Measurements from ENCODE around the gene SKIDA1.

SKIDA1 gene

DNA sequence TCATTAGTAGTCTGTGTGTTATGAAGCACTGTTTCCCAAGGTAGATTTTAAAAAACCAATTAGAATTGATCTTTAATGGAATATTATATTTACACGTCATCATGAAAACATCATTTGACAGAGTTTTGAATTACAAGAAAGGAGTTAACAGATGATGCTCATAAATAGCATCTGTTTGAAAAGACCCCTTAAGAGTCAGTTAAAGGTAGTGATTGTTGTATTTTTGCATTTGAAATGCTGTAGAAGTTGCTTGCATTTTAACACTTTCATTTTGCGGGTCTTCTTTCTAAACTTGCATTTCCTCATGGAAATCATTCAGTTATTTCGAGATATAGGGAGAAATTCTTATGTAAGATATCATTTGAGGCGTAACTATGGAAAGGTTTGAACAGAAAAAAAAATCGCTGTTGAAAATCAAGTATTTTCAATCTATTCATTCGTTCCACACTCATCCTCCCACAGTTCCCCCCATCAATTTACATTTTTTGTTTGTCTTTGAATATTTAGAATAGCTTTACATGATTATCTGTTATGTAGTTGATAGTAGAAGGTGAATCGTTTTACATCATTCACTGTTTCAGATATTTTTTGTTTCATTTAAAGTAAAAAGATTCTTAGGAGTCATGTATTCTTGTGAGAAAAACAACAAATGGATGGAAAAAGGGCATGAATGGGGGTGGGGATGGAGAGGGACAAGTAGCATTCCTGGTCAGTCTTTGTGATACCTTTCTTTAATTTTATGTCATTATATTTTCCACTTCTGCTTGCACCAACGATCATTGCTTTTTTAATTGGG, 3.0 kb upstream of the SKIDA1 start:
- no peak for DNase-seq (ENCODE audit: low read depth)

DNA sequence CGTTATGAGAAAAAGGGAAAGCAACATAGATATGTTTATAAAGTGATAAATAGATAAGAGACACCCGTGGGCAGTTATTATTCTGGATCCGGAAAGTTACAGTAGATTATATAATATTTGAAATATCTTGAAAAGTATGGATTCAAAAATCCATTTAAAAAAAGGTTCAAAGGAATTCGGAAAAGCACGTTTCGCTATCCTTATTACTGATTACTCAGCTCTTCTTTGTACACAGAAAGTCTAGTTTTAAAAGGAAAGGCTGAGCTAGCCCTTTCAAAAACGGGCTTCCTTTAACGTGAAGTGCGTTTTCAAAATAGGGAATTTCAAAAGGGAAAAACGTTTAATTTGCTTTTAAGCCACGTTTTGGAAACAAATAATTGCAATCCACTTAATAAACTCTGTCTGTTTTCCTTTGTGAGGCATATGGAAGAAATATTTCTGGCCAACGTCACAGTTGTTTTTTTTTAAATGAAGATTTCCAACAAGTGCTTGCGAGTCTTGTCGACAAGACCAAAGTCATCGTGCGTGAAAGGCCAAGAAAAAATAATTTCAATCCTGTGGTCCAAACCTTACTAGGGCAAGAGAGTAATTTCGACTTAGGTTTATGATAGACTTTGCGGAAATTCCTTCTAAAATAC, 2.2 kb upstream of the SKIDA1 start:
- DNase-seq (ENCODE audit: low read depth), result no peak

DNA sequence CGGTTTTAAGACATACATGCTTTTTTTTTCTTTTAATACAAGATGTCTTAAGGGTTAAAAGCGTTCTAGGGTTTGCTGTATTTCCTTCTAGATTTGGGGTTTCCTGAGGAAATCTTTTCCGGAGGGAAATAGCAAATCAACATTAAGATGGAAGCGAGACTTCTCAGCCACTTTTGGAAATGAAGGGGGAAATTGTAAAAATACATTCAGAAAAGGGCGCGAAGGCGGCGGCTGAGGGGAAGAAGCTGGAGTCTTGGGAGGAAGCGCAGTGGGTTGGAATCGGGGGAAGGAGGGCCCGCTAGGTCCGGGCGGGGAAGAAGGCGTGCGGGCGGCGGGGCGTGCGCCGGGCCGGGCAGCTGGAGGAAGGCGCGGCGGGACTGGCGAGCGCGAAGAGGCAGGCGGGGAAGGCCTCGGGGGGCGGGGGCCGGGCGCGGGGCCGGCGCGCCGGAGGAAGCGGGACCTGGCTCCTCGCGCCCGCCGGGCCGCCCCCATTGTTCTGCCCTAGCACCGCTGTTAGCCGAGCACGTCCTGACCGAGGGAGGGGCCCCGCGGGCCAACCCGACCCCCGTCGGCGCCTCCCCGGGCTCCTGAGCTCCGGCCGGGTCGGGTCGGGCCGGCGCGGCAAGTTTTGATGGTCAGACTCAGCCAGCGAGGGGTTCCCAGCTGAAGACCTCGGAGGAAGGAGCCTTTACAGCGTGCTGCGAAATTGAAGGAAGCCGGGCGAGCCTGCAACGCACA, 1.5 kb upstream of the SKIDA1 start:
- DNase-seq (ENCODE audit: low read depth), result no peak

DNA sequence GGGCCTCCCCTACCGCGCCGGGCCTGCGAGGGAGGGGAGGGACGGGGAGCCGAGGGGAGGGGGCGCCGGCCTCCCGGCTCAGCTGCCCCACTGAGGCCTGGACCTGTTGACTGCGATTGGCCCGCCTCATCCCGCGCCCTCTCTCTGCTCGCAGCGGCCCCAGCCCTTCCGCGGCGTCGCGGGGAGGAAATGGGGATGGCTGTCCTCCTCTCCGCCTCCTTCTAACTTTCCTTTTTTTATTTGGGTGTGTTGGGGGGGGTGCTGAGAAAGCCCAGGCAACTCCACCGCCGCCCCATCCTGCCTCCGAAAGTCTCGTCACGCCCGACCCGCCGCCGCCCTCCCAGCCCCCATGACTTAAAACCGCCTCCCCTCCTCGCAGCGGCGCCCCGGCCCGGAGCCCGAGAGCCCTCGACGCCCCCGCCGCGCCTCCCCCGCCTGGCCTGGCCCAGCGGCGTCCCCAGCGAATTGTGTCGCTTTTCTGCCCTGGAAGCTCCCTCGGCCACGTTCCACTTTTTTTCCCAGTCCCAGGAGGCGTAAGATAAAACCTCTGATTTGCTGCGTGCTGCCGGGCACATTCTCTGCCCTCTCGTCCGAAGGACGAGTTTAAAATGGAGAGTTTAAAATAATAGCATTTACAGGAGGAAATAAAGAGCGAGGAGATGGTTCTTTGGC, 842 bp upstream of the SKIDA1 start:
- no peak for DNase-seq (ENCODE audit: low read depth)

DNA sequence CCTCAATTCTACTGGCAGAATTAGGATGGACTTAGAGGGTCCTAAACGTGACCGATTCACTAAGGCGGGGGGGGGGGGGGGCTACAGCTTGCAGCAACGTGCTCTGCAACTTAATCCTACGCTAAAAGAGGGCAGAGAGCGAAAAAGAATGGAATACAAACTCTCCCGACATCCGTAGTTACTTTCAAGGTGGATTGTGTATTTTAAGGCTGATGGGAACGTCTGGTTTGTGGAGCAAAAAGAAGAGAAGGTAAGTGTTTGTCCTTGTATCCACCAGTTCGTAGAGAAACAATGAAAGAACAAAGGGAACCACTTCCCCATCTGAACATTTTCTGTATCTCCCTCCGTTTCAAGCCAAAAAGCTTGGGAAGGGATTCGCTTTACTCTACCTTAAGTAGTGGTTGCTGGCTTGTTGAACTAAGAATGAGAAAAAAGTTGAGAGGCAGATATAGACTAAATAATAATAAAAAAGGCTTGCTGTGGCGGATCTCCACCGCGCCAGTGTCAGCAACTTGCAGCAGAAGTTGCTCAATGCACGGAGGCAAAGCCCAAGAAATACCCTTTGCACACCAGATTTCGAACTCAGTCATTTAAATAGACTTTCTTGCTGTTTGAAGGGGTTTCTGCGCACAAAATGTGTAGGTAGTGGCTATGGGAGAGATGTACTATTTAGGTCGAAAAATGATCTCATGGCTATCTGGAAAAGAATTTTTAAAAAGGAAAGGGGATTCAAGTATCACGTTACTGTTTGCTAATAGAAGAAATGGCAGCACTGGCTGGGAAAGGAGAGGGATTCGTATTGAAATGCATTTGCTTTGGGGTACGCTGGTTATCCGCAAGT, 736 bp downstream of the SKIDA1 start:
- no peak for DNase-seq (ENCODE audit: low read depth)

DNA sequence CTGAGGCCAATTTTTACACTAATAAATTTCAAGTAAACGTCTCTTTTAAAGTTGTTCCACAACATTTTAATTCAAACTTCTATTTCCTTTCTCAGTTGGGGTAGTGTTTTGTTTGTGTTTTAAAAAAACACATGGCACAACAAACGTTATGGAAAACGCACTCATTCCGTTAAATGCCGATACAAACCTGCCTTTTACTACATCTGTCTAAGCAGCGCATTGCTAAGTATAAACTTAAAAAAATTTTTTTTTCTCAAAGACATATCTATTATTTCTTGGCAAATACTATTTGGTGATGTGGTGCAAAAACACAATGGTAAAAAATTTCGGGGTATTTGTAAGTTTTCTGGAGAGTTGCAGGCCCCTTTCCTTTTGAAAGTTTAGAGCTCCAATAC, 1.4 kb downstream of the SKIDA1 start:
- no peak for DNase-seq (ENCODE audit: low read depth)

DNA sequence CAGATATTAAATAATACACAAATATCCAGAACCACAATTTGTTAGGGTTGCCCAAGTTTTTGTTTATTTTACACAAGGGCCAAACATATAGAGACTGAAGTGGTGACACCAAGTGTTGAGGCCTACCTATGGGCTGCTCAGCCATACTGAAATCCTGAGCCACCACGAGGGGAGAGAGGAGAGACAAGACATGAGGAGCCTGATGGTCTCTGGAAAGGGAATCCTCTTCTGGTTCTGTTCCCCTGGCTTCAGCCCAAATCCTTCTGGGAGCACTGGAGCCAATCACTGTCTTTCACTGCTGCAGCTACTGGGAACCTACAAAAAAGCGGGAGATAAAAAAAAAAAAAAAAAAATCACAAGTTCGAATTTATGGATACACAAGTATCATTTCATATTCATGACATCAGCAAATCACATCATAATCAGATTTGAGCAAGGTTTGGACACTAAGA, 1.9 kb downstream of the SKIDA1 start:
- DNase-seq (ENCODE audit: low read depth), result no peak

DNA sequence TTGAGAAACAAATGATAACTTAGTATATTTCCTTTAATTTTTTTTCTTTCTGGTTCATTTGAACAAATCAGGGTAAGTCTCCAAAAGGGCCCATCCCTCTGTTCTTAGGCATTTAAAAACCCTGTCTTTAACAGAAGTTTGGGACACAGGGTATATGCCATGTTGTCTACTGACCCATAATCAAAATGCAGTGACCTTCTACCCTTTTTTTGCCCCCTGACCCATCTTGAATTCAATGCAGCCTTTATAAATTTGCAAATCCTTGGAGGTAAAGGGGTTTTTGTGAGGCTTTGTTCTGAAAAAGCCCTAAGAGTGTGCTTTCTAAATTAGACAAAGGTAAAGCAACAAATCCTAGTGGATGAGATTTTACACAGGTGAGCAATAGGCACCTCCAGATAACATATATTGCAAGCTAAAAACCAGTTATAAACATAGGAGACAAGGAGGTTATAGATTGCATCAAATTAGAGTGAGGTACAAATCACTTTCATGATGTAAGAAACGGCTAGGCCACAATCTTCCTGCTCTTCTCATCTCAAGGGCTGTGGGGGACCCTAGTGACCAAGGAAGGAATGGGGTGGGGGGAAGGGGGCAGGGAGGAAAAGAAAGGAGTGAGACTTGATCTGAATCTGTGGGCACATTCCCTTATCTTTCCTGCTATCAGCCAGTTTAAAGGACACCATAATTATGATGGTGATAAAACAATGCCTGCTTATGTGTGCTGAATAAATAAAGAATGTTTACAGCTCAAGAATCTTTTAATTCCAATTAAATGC, 2.7 kb downstream of the SKIDA1 start:
- DNase-seq (ENCODE audit: low read depth), result no peak

DNA sequence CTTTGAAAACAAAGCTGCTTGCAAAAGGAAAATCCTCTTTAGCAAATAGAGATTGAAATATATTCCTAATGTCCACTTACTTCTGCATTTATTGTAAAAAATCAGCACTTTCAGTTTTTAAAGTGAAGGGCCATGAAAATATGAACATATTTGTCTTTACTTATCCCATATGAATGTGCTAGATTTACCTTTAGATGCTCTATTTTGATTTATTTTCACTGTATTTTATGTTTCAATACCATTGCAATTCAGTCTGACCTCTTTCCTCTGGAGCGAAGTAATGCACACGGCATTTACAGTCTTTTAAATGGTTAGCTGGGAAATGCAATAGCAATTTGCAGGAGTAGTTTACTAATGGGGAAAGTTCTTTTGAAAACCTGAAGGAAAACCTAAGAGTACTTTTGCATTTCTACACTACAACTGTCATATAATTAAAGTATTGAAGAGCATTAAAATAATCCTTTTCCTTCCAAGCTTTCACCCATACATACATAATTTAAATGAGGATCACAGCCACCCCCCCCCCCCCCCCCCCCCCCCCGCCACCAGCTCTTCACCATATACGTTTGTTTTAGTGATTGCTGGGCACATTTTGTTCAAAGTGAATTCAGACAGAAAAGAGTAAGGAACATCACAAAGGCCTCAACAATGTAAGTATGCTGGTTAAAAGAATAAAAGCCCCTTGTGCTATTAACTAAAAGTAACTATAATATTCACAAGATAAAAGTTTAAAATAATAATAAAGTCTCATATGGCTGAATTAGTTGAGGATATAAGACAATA, 3.5 kb downstream of the SKIDA1 start:
- no peak for DNase-seq (ENCODE audit: low read depth)

DNA sequence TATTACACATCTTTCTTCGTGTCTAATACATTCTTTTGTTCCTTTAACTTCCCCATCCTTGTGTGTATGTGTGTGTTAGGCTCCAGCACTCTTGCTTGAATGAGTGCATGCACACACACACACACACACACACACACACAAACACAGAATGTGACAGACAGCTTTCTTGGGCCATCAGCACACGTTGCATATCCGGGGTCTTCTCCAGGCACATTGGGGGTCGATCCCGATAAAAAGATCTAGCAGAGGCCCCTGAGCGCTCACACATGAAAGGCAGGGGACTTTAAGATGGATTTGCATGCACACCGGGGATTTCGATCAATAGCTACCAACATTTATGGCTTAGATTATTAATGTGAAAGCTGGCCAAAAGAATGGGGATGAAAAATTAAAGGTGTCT, 4.5 kb downstream of the SKIDA1 start:
- no peak for DNase-seq (ENCODE audit: low read depth)

DNA sequence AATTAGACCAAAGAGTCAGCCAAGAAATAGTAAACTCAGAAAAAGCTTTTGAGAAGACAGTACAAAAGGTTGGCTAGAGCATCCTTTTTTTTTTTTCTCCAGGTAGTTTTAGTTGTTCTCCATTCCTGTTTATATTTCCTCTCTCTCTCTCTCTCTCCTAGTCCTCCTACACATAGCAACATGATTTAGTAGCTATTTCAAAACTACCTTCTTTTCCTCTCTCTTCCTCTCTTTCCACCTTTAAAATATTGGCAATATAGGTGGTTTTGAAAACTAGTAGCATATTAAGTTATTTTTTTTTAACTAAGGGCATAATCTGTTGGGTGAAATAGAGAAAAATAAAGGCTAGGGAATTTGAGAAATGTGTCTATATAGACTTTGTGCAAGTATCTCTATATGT, 5.0 kb downstream of the SKIDA1 start:
- no peak for DNase-seq (ENCODE audit: low read depth)

DNA sequence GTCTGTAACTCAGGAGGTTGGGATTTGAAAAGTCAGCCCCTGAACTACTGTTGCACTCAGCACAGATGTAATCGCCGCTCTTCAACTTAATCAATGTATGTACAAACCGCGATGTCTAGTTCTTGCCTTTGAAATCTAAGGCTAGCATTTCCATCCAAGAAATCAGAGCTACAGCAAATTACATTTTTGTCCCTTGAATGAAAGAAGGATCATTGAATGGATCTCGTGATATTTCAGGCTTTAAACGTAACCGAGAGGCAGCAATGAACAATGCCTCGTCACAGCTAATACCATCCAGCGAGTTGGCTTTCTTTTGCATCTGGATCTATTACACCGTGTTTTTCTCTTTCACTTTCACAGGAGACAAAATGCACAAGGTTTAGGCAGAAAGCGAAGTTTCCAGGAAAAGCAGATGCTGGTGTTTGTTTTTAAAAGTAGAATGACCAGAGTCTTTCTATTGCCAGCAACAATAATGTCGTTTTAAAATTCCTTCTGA, 5.5 kb downstream of the SKIDA1 start:
- DNase-seq (ENCODE audit: low read depth), result no peak

DNA sequence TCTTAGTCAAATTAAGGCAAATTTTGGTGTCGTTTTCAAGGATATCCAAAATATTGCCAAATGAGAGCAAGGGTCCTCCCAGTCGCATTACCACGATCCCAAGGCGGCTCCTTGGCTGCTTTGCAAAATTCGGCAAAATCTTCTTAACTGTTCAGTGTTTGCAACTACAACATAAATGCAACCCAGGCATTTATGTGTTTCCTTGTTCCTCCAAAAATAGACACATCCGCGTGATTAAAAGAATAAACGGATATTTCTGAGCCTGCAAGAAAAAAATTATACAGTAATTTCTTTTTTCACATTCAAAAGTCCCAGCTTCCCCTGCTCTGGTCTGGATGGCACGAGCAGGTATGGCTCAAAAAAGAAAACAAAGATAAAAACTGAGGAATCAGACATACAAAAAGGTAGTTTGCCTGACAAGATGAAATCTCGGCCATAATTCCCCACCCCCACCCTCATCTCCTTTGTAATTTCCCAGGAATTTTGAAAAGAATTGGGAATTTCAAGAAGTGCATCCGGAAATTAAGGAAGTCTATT, 6.0 kb downstream of the SKIDA1 start:
- no peak for DNase-seq (ENCODE audit: low read depth)

DNA sequence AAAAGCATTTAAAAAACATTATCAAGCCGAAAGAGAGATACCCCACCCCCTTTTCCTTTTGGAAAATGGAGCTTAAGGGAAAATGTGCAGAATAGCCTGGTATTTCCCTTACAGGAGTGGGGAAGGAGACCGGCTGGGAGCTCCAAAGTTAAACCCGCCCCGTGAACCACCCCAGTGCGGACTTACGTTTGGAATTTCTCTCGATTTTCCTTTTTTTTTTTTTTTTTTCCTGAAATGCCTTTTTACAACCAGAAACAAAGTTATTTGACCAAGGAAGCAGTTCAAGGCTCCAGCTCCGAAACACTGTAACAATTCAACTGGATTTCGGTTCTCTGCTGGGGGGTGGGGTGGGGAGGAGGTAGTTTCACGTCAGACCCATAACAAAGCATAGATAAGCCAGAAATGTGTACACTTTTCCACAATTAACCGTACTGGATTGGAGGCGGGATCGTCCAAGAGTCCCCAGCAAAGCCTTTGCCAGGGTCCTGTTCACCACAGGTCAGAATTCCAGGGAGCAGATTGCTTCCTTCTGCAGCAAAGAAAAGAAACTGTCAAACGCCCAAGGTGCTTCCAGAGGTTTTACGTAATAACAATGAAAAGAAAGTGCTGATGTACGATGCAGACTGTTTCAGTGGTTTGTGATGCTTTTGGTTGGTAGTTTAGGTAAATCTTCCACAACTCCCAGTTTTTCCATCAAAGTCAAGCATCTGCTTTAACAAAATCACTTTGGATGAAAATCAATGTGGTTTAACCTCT, 6.7 kb downstream of the SKIDA1 start:
- no peak for DNase-seq (ENCODE audit: low read depth)

DNA sequence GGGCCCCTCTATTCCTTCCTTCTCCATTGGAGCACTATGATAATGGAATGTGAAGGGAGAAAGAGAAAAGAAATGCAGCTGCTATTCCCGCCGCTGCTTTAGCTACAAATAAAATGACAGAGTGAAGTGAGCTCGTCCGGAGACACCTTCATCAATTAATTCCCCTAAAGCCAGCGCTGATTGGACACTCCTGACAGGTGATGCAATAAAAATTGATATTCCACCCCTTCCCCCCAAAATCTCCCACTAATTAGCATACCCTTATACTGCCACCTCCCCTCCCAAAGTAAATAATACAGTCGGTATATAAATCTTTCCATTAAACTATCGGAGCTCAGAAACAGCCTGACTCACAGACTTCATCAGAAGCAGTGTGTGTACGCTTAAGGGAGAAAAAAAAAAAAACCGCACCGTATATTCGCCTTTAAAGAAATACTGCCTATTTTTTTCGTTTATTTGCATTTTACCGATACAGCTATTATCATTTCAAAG, 7.3 kb downstream of the SKIDA1 start:
- no peak for DNase-seq (ENCODE audit: low read depth)

DNA sequence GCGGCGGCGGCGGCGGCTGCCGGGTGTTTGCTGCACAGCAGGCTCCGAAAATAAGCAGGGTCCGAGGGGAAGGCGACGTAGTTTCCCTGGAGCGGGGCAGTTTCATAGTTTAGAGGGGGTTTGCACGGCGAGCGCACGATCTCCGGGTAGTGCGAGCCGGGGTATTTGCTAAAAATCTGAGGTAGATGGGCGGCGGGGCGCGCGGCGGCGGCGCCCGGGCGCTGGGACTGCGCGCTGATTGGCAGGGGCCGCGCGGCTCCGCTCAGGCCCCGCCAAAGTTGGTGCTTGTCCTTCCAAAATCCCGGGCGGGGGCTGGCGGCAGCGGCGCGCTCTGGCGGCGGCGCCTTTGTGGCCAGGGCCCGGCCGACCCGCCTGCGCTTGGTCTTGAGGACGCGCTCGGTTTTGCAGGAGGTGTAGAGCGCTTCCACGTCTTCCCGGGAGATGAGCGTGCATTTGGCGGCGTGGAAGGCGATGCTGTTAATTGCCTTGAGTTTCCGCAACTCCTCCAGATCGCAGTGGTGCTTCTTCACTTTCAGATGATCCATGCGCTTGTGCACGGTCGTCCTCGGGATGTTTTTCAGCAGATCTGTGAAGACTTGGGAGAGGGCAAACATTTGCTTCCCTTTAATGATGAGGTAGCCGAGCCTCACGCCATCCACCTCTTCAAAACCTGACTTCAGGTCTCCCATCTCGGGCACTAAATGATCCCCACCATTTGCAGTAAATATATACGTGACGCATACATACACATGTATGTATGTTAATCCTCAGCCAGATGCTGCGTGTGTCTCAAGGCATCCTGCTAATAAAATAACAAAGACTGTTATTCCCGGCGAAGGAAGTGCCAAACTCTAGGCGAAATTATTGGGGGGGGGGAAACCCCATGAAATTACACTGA, 8.1 kb downstream of the SKIDA1 start:
- no peak for DNase-seq (ENCODE audit: low read depth)

Data from activated T-cell treated with anti-CD3 and anti-CD28 coated beads for 24 hours (primary cell).